HG03039 (cell line): ENCODE data around the gene PURB.
"Not testable (repeated sequence)": the region's sequence is repeated elsewhere in the genome, so short reads cannot be mapped to it uniquely, and the experiment has no call there.

ENCODE experiments used
- ATAC-seq: cut with Tn5 transposase; IDR thresholded peaks from one replicate; pipeline ENCODE4 v1.9.1; 2021; ENCODE audit warnings: mild to moderate bottlenecking, moderate library complexity; ENCODE audit not compliant: unreplicated experiment

PURB gene

GRCh38 chr7:44893710-44894234 is 8.4 kb upstream of the PURB start:
- no peak for ATAC-seq

- no peak for ATAC-seq
Observed at GRCh38 chr7:44891791-44892190, 6.5 kb upstream of the PURB start.

- no peak for ATAC-seq
Observed at GRCh38 chr7:44891372-44891771, 6.0 kb upstream of the PURB start.

DNA sequence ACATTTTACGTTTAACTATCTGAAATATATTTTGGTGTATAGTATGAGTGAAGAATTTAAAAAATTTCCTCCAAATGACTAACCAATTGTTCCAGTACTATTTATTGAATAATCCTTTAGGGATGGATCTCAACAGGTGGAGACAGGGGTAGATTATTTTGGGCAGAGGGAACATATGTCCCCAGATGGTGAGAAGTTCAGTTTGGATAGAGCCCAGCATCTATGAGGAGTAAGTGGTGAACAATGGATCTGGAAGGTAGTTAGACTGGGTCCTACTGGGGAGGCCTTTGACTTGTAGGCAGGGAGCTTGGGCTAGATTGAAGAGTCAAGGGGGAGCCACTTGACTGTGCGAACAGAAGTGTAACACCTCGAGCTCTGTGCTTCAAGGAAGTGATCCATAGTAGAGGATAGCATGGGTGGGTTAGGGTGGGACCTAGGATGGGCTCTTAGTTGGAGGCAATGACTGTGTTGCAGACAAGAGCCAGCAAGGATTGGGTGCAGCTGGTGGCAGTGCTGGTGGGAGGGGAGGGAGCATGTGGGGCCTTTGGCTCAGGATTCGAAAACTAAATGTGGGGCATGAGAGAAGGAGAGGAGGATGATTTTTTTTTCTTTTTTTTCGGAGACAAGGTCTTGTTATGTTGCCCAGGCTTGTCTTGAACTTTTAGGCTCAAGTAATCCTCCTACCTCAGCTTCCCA is 3.9 kb upstream of the PURB start:
- no peak for ATAC-seq

DNA sequence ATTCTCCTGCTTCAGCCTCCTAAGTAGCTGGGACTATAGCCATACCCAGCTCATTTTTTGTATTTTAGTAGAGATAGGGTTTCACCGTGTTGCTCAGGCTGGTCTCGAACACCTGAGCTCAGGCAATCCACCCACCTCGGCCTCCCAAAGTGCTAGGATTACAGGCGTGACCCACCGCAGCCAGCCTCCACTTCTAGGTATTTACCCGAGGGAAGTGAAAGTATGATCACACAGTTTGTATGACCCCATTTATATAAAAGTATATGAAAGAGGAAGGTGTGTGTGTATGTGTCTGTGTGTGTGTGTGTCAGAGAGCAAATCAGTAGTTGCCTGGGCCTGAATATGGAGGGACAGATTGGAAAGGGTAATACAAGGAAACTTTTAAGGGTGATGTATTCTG is 2.0 kb upstream of the PURB start:
- no peak for ATAC-seq

- ATAC-seq, result peak; percentile 26
Observed at GRCh38 chr7:44884621-44885393, 523 bp downstream of the PURB start.

- no peak for ATAC-seq
Observed at GRCh38 chr7:44883961-44884620, 1.2 kb downstream of the PURB start.

DNA sequence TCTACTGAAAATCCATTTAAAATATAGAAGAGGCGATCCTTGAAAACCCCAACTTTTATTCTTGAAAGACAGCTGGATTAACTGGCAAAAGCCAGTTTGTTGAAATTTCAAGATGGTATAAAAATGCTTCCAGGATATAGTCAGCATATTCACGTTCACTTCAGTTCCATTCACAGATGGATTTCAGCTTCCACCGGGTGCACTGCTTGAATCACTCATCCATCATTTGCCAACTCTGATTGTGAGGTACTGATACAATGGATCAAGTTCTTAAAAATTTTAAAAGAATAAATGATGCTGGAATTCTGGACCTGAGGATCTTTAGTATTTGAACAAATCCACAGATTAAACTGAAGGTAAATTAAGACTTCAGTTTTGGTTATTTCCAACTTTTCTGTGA is 2.4 kb downstream of the PURB start:
- ATAC-seq, result no peak

GRCh38 chr7:44881610-44882009 is 3.7 kb downstream of the PURB start:
- ATAC-seq, result no peak

GRCh38 chr7:44881066-44881600 is 4.2 kb downstream of the PURB start:
- ATAC-seq, result no peak

GRCh38 chr7:44880317-44881018 is 4.9 kb downstream of the PURB start:
- no peak for ATAC-seq

- no peak for ATAC-seq
Observed at GRCh38 chr7:44876393-44876792, 8.9 kb downstream of the PURB start.

DNA sequence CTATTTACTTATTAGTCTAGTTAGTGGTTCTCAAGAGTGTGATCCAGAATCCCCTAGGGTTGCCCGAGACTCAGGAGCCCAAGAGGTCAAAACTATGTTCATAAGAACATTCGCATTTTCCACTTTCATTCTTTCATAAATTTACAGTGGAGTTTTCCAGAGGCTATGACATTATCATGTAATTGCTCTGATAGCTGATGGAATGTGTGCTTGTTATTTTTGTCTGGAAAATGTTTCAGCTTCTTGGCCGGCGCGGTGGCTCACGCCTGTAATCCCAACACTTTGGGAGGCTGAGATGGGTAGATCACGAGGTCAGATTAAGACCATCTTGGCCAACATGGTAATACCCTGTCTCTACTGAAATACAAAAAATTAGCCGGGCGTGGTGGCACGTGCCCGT is 10.1 kb downstream of the PURB start:
- ATAC-seq, result no peak

- ATAC-seq, result no peak
Observed at GRCh38 chr7:44872787-44873186, 12.5 kb downstream of the PURB start.

- ATAC-seq, result not testable (repeated sequence)
Observed at GRCh38 chr7:44871918-44872317, 13.4 kb downstream of the PURB start.

DNA sequence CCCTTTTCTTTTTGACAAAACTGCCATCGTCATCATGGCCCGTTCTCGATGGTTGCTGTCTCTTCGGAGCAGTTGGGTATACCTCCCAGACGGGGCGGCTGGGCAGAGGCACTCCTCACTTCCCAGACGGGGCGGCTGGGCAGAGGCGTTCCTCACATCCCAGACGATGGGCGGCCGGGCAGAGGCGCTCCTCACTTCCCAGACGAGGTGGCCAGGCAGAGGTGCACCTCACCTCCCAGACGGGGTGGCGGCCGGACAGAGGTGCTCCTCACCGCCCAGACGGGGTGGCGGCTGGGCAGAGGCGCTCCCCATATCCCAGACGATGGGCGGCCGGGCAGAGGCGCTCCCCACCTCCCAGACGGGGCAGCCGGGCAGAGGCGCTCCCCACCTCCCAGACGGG is 14.6 kb downstream of the PURB start:
- ATAC-seq, result not testable (repeated sequence)

- ATAC-seq, result not testable (repeated sequence)
Observed at GRCh38 chr7:44870336-44870735, 15.0 kb downstream of the PURB start.

DNA sequence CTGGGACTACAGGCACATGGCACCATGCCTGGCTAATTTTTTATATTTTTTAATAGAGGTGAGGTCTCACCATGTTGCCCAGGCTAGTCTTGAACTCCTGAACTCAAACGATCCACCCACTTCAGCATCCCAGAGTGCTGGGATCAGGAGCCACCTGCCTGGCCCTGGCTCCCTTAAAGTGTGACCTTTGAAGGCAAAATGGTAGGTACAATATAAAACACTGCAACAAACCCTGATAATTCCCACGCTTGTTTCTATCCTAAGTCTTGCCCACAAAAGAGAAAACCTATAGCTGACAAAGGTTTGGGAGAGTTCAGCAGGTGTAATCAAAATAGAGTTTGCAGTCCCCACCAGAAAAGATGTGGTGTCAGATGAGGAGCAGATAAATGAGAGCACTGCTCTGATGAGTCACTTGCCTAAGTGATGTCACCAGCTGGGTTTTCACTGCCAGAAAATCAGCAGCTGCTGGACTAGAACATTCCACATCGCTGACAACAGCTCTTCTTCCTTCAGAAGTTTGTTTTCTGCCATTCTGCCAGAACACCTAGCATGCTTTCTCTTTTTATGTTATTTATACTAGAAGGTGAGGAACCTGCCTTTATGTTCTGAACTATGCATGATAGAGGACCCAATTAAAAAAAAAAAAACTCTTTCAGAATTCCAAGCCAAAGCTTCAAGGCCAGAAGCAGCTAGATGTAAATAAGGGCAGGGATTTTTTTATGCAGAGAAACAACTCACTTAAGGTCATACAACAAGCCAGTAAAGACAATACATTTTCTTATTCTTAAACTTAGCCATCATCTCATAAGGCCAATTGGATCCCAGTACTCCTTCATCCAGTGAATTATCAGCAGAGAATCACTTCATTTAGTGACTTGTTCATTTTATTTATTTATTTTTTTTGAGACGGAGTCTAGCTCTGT is 18.0 kb downstream of the PURB start:
- no peak for ATAC-seq

GRCh38 chr7:44861949-44862348 is 23.4 kb downstream of the PURB start:
- not testable (repeated sequence) for ATAC-seq

GRCh38 chr7:44858161-44858560 is 27.2 kb downstream of the PURB start:
- ATAC-seq, result no peak
